SK-N-MC (cell line): ENCODE measurements around the gene RPH3AL.

Source experiments
- DNase-seq: peaks from one replicate; pipeline ENCODE4 v3.0.0-alpha.2; 2011; ENCODE audit warnings: low read depth, low spot score
- H3K27ac ChIP-seq: fragments of 200-600 bp; sonication (generic); 2 replicates; pipeline ENCODE4 v1.5.1; 2016; ENCODE audit warnings: mixed run types
- H3K36me3 ChIP-seq: fragments of 200-600 bp; sonication (generic); 2 replicates; pipeline ENCODE4 v1.6.1; 2017; ENCODE audit warnings: antibody characterized with exemption, low read length, mixed read lengths; ENCODE audit not compliant: insufficient read depth
- H3K4me3 ChIP-seq: fragments of 200-600 bp; sonication (generic); 2 replicates; pipeline ENCODE4 v1.5.1; 2016
- H3K9ac ChIP-seq: fragments of 200-600 bp; sonication (generic); 2 replicates; pipeline ENCODE4 v1.8.0; 2017; ENCODE audit warnings: mixed run types, mixed read lengths; ENCODE audit not compliant: insufficient read length
- H3K9me3 ChIP-seq: fragments of 200-600 bp; sonication (generic); 2 replicates; pipeline ENCODE4 v1.6.1; 2017; ENCODE audit warnings: low read depth, mild to moderate bottlenecking, antibody characterized with exemption, low read length, moderate library complexity, mixed read lengths
- EZH2 ChIP-seq: fragments of 200-600 bp; sonication (generic); IDR thresholded peaks from one replicate; pipeline ENCODE4 v1.6.1; 2017; ENCODE audit warnings: antibody characterized with exemption
- FOXP2 ChIP-seq: optimal IDR thresholded peaks from 2 replicates; pipeline ENCODE3; 2011; ENCODE audit warnings: mild to moderate bottlenecking, moderate library complexity; ENCODE audit not compliant: insufficient read depth; ENCODE audit errors: extremely low read length, control extremely low read depth
- POLR2AphosphoS5 ChIP-seq: IDR thresholded peaks from 2 replicates; pipeline ENCODE4 v1.6.1; 2012; ENCODE audit warnings: mild to moderate bottlenecking, low read depth, low read length, borderline replicate concordance

RPH3AL gene

GRCh38 chr17:358491-359151 lies 6.0 kb upstream of the RPH3AL start:
- TF ChIP-seq EZH2 = no peak
- TF ChIP-seq FOXP2 = no peak
- TF ChIP-seq POLR2AphosphoS5 = no peak
- H3K4me3 ChIP-seq = no peak overlapping the region
- H3K36me3 ChIP-seq = no peaks in the 10 kb centered on the region
- no peak for DNase-seq
- H3K9me3 ChIP-seq = no peaks in the 10 kb centered on the region
- no peak overlapping the region for H3K27ac ChIP-seq
- no peak overlapping the region for H3K9ac ChIP-seq

GRCh38 chr17:357644-358043 lies 5.0 kb upstream of the RPH3AL start:
- DNase-seq = no peak
- Histone ChIP-seq H3K27ac (peak overlapping the region; percentile 7; the same call in 1 of the 2 replicates), H3K9me3 (no peaks in the 10 kb centered on the region), H3K9ac (peak overlapping the region; percentile 63), H3K36me3 (no peaks in the 10 kb centered on the region), H3K4me3 (peak overlapping the region; percentile 38; the same call in 1 of the 2 replicates)
- TF ChIP-seq FOXP2 = no peak
- no peak for TF ChIP-seq EZH2
- TF ChIP-seq POLR2AphosphoS5 = no peak

- no peak overlapping the region for H3K4me3 ChIP-seq
- no peak overlapping the region for H3K27ac ChIP-seq
- no peak overlapping the region for H3K9ac ChIP-seq
- DNase-seq = no peak
- TF ChIP-seq EZH2 (no peak), FOXP2 (no peak), POLR2AphosphoS5 (no peak)
- no peaks in the 10 kb centered on the region for H3K36me3 ChIP-seq
- H3K9me3 ChIP-seq = no peaks in the 10 kb centered on the region
Observed at GRCh38 chr17:356671-357434, 4.2 kb upstream of the RPH3AL start.

- H3K27ac ChIP-seq = no peak overlapping the region
- no peak for DNase-seq
- no peaks in the 10 kb centered on the region for H3K9me3 ChIP-seq
- no peak overlapping the region for H3K4me3 ChIP-seq
- H3K9ac ChIP-seq = no peak overlapping the region
- TF ChIP-seq EZH2 = no peak
- TF ChIP-seq POLR2AphosphoS5 = no peak
- no peak for TF ChIP-seq FOXP2
- no peaks in the 10 kb centered on the region for H3K36me3 ChIP-seq
Observed at GRCh38 chr17:354651-355556, 2.3 kb upstream of the RPH3AL start.

- H3K4me3 ChIP-seq = no peak overlapping the region
- H3K9me3 ChIP-seq = no peaks in the 10 kb centered on the region
- H3K36me3 ChIP-seq = no peaks in the 10 kb centered on the region
- no peak overlapping the region for H3K9ac ChIP-seq
- no peak for DNase-seq
- no peak overlapping the region for H3K27ac ChIP-seq
- TF ChIP-seq FOXP2 (no peak), EZH2 (no peak), POLR2AphosphoS5 (no peak)
Observed at GRCh38 chr17:353838-354234, 1.2 kb upstream of the RPH3AL start.

- TF ChIP-seq FOXP2 = no peak
- TF ChIP-seq EZH2 = no peak
- no peak for TF ChIP-seq POLR2AphosphoS5
- peak overlapping the region; percentile 90 for H3K27ac ChIP-seq
- DNase-seq = no peak
- H3K9me3 ChIP-seq = no peaks in the 10 kb centered on the region
- no peaks in the 10 kb centered on the region for H3K36me3 ChIP-seq
- peak overlapping the region; percentile 79 for H3K9ac ChIP-seq
- H3K4me3 ChIP-seq = peak overlapping the region; percentile 78
Observed at GRCh38 chr17:353213-353837, 718 bp upstream of the RPH3AL start.

- peak overlapping the region; percentile 79 for H3K9ac ChIP-seq
- DNase-seq = no peak
- no peaks in the 10 kb centered on the region for H3K36me3 ChIP-seq
- peak overlapping the region; percentile 78 for H3K4me3 ChIP-seq
- H3K9me3 ChIP-seq = no peaks in the 10 kb centered on the region
- peak overlapping the region; percentile 90 for H3K27ac ChIP-seq
- TF ChIP-seq EZH2 (no peak), POLR2AphosphoS5 (no peak), FOXP2 (no peak)
Observed at GRCh38 chr17:351875-352420, 659 bp downstream of the RPH3AL start.

GRCh38 chr17:351449-351738 lies 1.2 kb downstream of the RPH3AL start:
- H3K9ac ChIP-seq = peak overlapping the region; percentile 79
- H3K9me3 ChIP-seq = no peaks in the 10 kb centered on the region
- 0 out of 2 replicates have a peak overlapping the region, but pooled peaks have one; percentile 28 for H3K27ac ChIP-seq
- DNase-seq = no peak
- H3K36me3 ChIP-seq = no peaks in the 10 kb centered on the region
- no peak for TF ChIP-seq FOXP2
- no peak for TF ChIP-seq EZH2
- TF ChIP-seq POLR2AphosphoS5 = no peak
- H3K4me3 ChIP-seq = peak overlapping the region; percentile 78
